Measurements from ENCODE around the gene EFCAB6.

DNA sequence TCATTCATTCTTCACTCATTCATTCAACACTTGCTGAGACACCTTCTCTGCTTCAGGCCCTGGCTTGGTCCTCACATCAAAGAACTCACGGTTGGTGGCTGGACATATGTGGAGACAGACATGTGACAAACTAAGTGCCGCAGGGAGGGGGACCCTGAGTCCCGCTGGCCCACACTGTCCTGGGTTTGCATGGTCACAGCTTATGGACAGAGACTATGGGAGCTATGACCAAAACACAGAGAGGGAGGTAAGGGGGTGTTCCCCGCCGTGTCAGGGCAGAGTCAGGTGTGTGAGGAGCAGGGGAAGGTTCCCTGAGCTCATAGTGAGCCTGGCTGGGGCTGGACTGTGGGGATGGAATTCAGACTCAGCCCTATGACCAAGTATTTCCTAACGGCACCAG is 277.2 kb downstream of the EFCAB6 start:
- TF ChIP-seq TCF12 (IDR thresholded peaks at IDR 0.05; ENCODE audit: low read depth): no peak
- TF ChIP-seq EP300 (IDR thresholded peaks at IDR 0.05; ENCODE audit: borderline replicate concordance): no peak
- TF ChIP-seq TAF1 (IDR thresholded peaks at IDR 0.05; ENCODE audit: low read depth): no peak
- TF ChIP-seq RAD21 (IDR thresholded peaks at IDR 0.05; ENCODE audit: low read depth): no peak
- TF ChIP-seq, protein P1, sequence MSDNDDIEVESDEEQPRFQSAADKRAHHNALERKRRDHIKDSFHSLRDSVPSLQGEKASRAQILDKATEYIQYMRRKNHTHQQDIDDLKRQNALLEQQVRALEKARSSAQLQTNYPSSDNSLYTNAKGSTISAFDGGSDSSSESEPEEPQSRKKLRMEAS (IDR thresholded peaks at IDR 0.05): no peak
- no peak for TF ChIP-seq TEAD4 (IDR thresholded peaks at IDR 0.05)
- TF ChIP-seq ZBTB7A (IDR thresholded peaks at IDR 0.05; ENCODE audit: low read depth): no peak

All from Ishikawa (cell line).